Fibroblast of villous mesenchyme (primary cell): ENCODE measurements around the gene MBLAC1. TPM values are rescaled to one million over a fixed set of nuclear protein-coding genes. Genes with fewer than 3 reads are reported as not detected.

Experiments
- DNase-seq: peaks from one replicate; pipeline ENCODE4 v3.0.0-alpha.2; 2010; ENCODE audit warnings: low read depth
- H3K4me3 ChIP-seq: 2 replicates; pipeline ENCODE4 v1.5.1; 2011; ENCODE audit warnings: low read depth, mild to moderate bottlenecking, low read length
- CTCF ChIP-seq: IDR thresholded peaks from 2 replicates; pipeline ENCODE4 v1.5.1; 2012; ENCODE audit warnings: low read depth, mild to moderate bottlenecking, low read length; ENCODE audit not compliant: insufficient read depth
- small RNA-seq: library from RNA; depleted of rRNA; stranded (forward); fragments of <200 nt; gene quantifications from one replicate; pipeline ENCODE3, GENCODE V24; 2012
- total RNA-seq: library from RNA; depleted of rRNA; stranded (reverse); fragments of >200 nt; gene quantifications from 2 replicates; pipeline ENCODE4 v1.2.3, GENCODE V29; 2012

Gene MBLAC1
- total RNA-seq, 1 donor, result 1.7 TPM

DNA sequence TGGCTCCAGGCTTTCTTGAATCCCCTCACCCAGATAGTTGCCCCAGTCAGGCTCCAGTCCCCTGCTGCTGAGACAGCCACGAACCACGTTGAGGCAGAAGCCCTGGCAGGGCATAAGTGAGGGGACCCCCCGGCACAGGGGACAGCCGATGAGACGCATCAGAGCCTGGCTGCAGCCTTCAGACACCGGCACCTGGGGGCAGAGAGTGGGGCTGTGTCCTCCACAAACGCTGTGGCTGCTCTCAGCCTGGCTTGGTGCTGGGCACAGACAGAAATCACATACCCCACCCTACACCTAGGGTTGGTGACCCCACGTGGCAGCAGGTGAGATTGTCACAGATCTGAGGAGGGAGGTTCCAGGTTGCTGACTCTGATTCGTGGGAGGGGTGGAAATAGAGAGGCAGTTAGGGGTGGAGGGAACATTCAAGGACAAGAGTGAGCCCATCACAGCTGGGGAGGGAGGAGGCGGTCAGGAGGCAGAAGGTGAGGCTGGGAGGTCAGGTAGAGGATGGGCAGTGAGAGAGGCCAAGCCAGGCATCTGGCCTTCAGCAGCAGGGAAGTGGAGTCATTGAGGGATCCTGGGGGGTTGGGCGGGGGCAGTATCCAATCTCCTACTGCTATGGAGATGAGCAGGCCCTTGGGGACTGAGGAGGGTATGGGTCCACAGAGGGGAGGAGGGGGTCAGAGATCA lies 47.2 kb downstream of the MBLAC1 start:
- H3K4me3 ChIP-seq, result no peak overlapping the region
- TF ChIP-seq CTCF, result no peak
- DNase-seq, result no peak

DNA sequence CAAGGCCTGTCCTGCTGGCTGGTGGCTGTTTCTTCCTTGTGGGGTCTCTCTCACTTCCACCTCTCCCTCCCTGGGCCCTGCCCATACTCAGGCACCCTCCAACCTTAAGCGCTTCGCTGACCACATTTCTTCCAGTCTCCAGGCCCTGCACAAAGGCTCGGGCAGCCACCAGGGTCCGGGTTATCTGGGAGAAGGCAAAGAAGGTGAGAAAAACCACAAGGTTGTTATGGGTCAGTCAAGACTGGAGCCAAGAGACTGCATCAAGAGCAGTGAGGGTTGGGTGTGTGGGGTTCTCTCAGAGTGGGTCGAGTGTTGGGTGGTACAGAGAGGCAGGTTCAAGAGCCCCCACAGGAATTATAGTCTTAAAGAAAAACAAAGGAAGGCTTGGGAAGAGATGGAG lies 47.8 kb downstream of the MBLAC1 start:
- TF ChIP-seq CTCF, result no peak
- no peak for DNase-seq
- no peak overlapping the region for H3K4me3 ChIP-seq

- no peak overlapping the region for H3K4me3 ChIP-seq
- DNase-seq, result no peak
- no peak for TF ChIP-seq CTCF
Observed at GRCh38 chr7:100175296-100175935, 48.6 kb downstream of the MBLAC1 start.

- peak overlapping the region; percentile 72 for H3K4me3 ChIP-seq
- no peak for DNase-seq
- TF ChIP-seq CTCF, result no peak
Observed at GRCh38 chr7:100176096-100177044, 49.6 kb downstream of the MBLAC1 start.

GRCh38 chr7:100177045-100178001 lies 50.6 kb downstream of the MBLAC1 start, which contains the start of the genes GPC2 and STAG3:
Gene GPC2 (minus strand): TSS chr7:100177381. CDS start chr7:100177199, 182 bp downstream.
Gene STAG3 (plus strand): TSS chr7:100177918. CDS start chr7:100180557, 2,639 bp downstream.
- peak; percentile 96 for DNase-seq
- TF ChIP-seq CTCF, result no peak
- peak within 1 kb of the TSS; percentile 72 for H3K4me3 ChIP-seq

Small RNA genes within 50 kb of the gene (small RNA-seq; reads per million reads assigned to genes)
- gene MIR106B (8,771 reads per million, percentile 100 among the genes with 10 or more reads in this experiment), gene MIR25 (3,326 reads per million, percentile 100 among the genes with 10 or more reads in this experiment), gene MIR93 (6,689 reads per million, percentile 100 among the genes with 10 or more reads in this experiment)

Other genes starting within 250 kb of the MBLAC1 start
- 0.32 TPM in 1 of 2 replicates, not detected in the other for gene OR2AE1, start 249.9 kb upstream of the MBLAC1 start, total RNA-seq
- 17.7 and 27.2 TPM in 2 replicates for gene TRIM4, start 207.4 kb upstream of the MBLAC1 start, total RNA-seq
- gene GJC3, start 197.3 kb upstream of the MBLAC1 start, total RNA-seq, result not detected in 2 replicates
- not detected in 2 replicates for gene AZGP1, start 150.9 kb upstream of the MBLAC1 start, total RNA-seq
- 29.6 and 41.9 TPM in 2 replicates for gene ZKSCAN1, start 111.4 kb upstream of the MBLAC1 start, total RNA-seq
- gene ZSCAN21, start 77.2 kb upstream of the MBLAC1 start, total RNA-seq, result 9.0 and 11.7 TPM in 2 replicates
- 32.2 and 32.8 TPM in 2 replicates for gene ZNF3, start 45.2 kb upstream of the MBLAC1 start, total RNA-seq
- gene COPS6, start 38.0 kb upstream of the MBLAC1 start, total RNA-seq, result 104 and 113 TPM in 2 replicates
- 73.8 and 77.7 TPM in 2 replicates for gene MCM7, start 25.6 kb upstream of the MBLAC1 start, total RNA-seq
- gene AP4M1, start 25.3 kb upstream of the MBLAC1 start, total RNA-seq, result 16.1 and 16.4 TPM in 2 replicates
- gene TAF6, start 7.6 kb upstream of the MBLAC1 start, total RNA-seq, result 50.9 and 54.4 TPM in 2 replicates
- 23.2 and 40.2 TPM in 2 replicates for gene CNPY4, start 7.3 kb upstream of the MBLAC1 start, total RNA-seq
- 65.2 and 81.5 TPM in 2 replicates for gene LAMTOR4, start 22.0 kb downstream of the MBLAC1 start, total RNA-seq
- 11.9 and 14.2 TPM in 2 replicates for gene TRAPPC14, start 31.8 kb downstream of the MBLAC1 start, total RNA-seq
- 1.9 and 2.2 TPM in 2 replicates for gene GAL3ST4, start 41.6 kb downstream of the MBLAC1 start, total RNA-seq
- 0.43 and 2.9 TPM in 2 replicates for gene GPC2, start 50.4 kb downstream of the MBLAC1 start, total RNA-seq
- under 0.01 and 0.64 TPM in 2 replicates for gene STAG3, start 51.0 kb downstream of the MBLAC1 start, total RNA-seq
- not detected in 2 replicates for gene PVRIG, start 93.0 kb downstream of the MBLAC1 start, total RNA-seq
- gene SPDYE3, start 180.7 kb downstream of the MBLAC1 start, total RNA-seq, result under 0.01 TPM in 1 of 2 replicates, not detected in the other
- 10.0 and 11.7 TPM in 2 replicates for gene PILRB, start 231.2 kb downstream of the MBLAC1 start, total RNA-seq
- 0.43 TPM in 1 of 2 replicates, not detected in the other for gene PILRA, start 246.5 kb downstream of the MBLAC1 start, total RNA-seq